ENCODE results near the gene TRAM2.
A peak's percentile ranks its signal among the peaks of the same experiment; 100 is the strongest.

TRAM2 gene

GRCh38 chr6:52577022-52577777 is at the start of gene TRAM2:
TSS of gene TRAM2 (minus strand) at chr6:52577060. CDS start at chr6:52576915, 145 bp downstream.
- DNase-seq (ENCODE audit: low spot score) = peak; percentile 89

GRCh38 chr6:52622810-52623209 is 46.0 kb upstream of the TRAM2 start:
- no peak for DNase-seq (ENCODE audit: low spot score)

GRCh38 chr6:52621631-52622030 is 44.8 kb upstream of the TRAM2 start:
- no peak for DNase-seq (ENCODE audit: low spot score)

GRCh38 chr6:52620906-52621190 is 44.0 kb upstream of the TRAM2 start:
- DNase-seq (ENCODE audit: low spot score) = no peak

- no peak for DNase-seq (ENCODE audit: low spot score)
These were observed 43.4 kb upstream of the TRAM2 start for GRCh38 chr6:52620055-52620905.

GRCh38 chr6:52617087-52617486 is 40.2 kb upstream of the TRAM2 start:
- no peak for DNase-seq (ENCODE audit: low spot score)

GRCh38 chr6:52616059-52616690 is 39.3 kb upstream of the TRAM2 start:
- no peak for DNase-seq (ENCODE audit: low spot score)

GRCh38 chr6:52612336-52613054 is 35.6 kb upstream of the TRAM2 start:
- DNase-seq (ENCODE audit: low spot score) = no peak

GRCh38 chr6:52611833-52612232 is 35.0 kb upstream of the TRAM2 start:
- DNase-seq (ENCODE audit: low spot score) = no peak

- no peak for DNase-seq (ENCODE audit: low spot score)
These were observed 34.0 kb upstream of the TRAM2 start for GRCh38 chr6:52610745-52611355.

- no peak for DNase-seq (ENCODE audit: low spot score)
These were observed 33.2 kb upstream of the TRAM2 start for GRCh38 chr6:52610011-52610410.

- no peak for DNase-seq (ENCODE audit: low spot score)
These were observed 28.8 kb upstream of the TRAM2 start for GRCh38 chr6:52605610-52606185.

- no peak for DNase-seq (ENCODE audit: low spot score)
These were observed 26.3 kb upstream of the TRAM2 start for GRCh38 chr6:52603000-52603795.

GRCh38 chr6:52598824-52599190 is 21.9 kb upstream of the TRAM2 start:
- no peak for DNase-seq (ENCODE audit: low spot score)

- DNase-seq (ENCODE audit: low spot score) = peak; percentile 89
These were observed 21.4 kb upstream of the TRAM2 start for GRCh38 chr6:52598123-52598823.

- no peak for DNase-seq (ENCODE audit: low spot score)
These were observed 20.9 kb upstream of the TRAM2 start for GRCh38 chr6:52597738-52598122.

- DNase-seq (ENCODE audit: low spot score) = no peak
These were observed 19.6 kb upstream of the TRAM2 start for GRCh38 chr6:52596371-52597028.

GRCh38 chr6:52595796-52596130 is 18.9 kb upstream of the TRAM2 start:
- DNase-seq (ENCODE audit: low spot score) = no peak

- DNase-seq (ENCODE audit: low spot score) = peak; percentile 55
These were observed 18.3 kb upstream of the TRAM2 start for GRCh38 chr6:52595000-52595795.
